Measurements from ENCODE around the gene XXYLT1.

XXYLT1 gene

GRCh38 chr3:195105841-195106417 is 165.0 kb downstream of the XXYLT1 start:
- TF ChIP-seq EZH2phosphoT487 (conservative IDR thresholded peaks at IDR 0.05; ENCODE audit: low read length) (no peak), CTCF (IDR thresholded peaks at IDR 0.05; ENCODE audit: insufficient read depth, low read length, poor library complexity, severe bottlenecking) (no peak)
- no peaks in the 10 kb centered on the region for H3K9me3 ChIP-seq (ENCODE audit: insufficient read depth, low read length)
- no peak overlapping the region for H3K9ac ChIP-seq (ENCODE audit: low read length)
- no peaks in the 10 kb centered on the region for H3K9me2 ChIP-seq (replicated peaks; ENCODE audit: insufficient read depth, low read length)
- no peak overlapping the region for H3K4me3 ChIP-seq (ENCODE audit: insufficient read depth, low read length, poor library complexity, severe bottlenecking)
- H3K36me3 ChIP-seq (ENCODE audit: low read length): no peaks in the 10 kb centered on the region
- H3K4me2 ChIP-seq (ENCODE audit: low read depth, low read length, poor library complexity, severe bottlenecking): peak overlapping the region; percentile 35
- H4K20me1 ChIP-seq (ENCODE audit: low read depth, low read length): no peaks in the 10 kb centered on the region
- H2AFZ ChIP-seq (ENCODE audit: low read depth, low read length, severe bottlenecking): no peak overlapping the region
- H3K79me2 ChIP-seq (ENCODE audit: insufficient read depth, low read length): no peaks in the 10 kb centered on the region
- no peak overlapping the region for H3K27ac ChIP-seq (ENCODE audit: low read depth, low read length)
- H3F3A ChIP-seq (ENCODE audit: insufficient read depth): no peaks in the 10 kb centered on the region
- no peaks in the 10 kb centered on the region for H3K27me3 ChIP-seq (ENCODE audit: low read length)

GRCh38 chr3:195105389-195105788 is 165.6 kb downstream of the XXYLT1 start:
- Histone ChIP-seq H3K9me2 (replicated peaks; ENCODE audit: insufficient read depth, low read length) (no peaks in the 10 kb centered on the region), H3K36me3 (ENCODE audit: low read length) (no peaks in the 10 kb centered on the region), H3F3A (ENCODE audit: insufficient read depth) (no peaks in the 10 kb centered on the region), H4K20me1 (ENCODE audit: low read depth, low read length) (no peaks in the 10 kb centered on the region), H3K9ac (ENCODE audit: low read length) (no peak overlapping the region), H3K79me2 (ENCODE audit: insufficient read depth, low read length) (no peaks in the 10 kb centered on the region), H3K27ac (ENCODE audit: low read depth, low read length) (no peak overlapping the region), H3K9me3 (ENCODE audit: insufficient read depth, low read length) (no peaks in the 10 kb centered on the region), H3K4me2 (ENCODE audit: low read depth, low read length, poor library complexity, severe bottlenecking) (no peak overlapping the region), H2AFZ (ENCODE audit: low read depth, low read length, severe bottlenecking) (no peak overlapping the region), H3K27me3 (ENCODE audit: low read length) (no peaks in the 10 kb centered on the region), H3K4me3 (ENCODE audit: insufficient read depth, low read length, poor library complexity, severe bottlenecking) (no peak overlapping the region)
- TF ChIP-seq CTCF (IDR thresholded peaks at IDR 0.05; ENCODE audit: insufficient read depth, low read length, poor library complexity, severe bottlenecking) (no peak), EZH2phosphoT487 (conservative IDR thresholded peaks at IDR 0.05; ENCODE audit: low read length) (no peak)

GRCh38 chr3:195104340-195104739 is 166.6 kb downstream of the XXYLT1 start:
- Histone ChIP-seq H2AFZ (ENCODE audit: low read depth, low read length, severe bottlenecking) (no peak overlapping the region), H3K27me3 (ENCODE audit: low read length) (no peaks in the 10 kb centered on the region), H4K20me1 (ENCODE audit: low read depth, low read length) (no peaks in the 10 kb centered on the region), H3K79me2 (ENCODE audit: insufficient read depth, low read length) (no peaks in the 10 kb centered on the region), H3K27ac (ENCODE audit: low read depth, low read length) (no peak overlapping the region), H3K9me2 (replicated peaks; ENCODE audit: insufficient read depth, low read length) (no peaks in the 10 kb centered on the region), H3K36me3 (ENCODE audit: low read length) (no peaks in the 10 kb centered on the region), H3K9ac (ENCODE audit: low read length) (no peak overlapping the region), H3F3A (ENCODE audit: insufficient read depth) (no peaks in the 10 kb centered on the region), H3K9me3 (ENCODE audit: insufficient read depth, low read length) (no peaks in the 10 kb centered on the region), H3K4me3 (ENCODE audit: insufficient read depth, low read length, poor library complexity, severe bottlenecking) (no peak overlapping the region), H3K4me2 (ENCODE audit: low read depth, low read length, poor library complexity, severe bottlenecking) (no peak overlapping the region)
- TF ChIP-seq CTCF (IDR thresholded peaks at IDR 0.05; ENCODE audit: insufficient read depth, low read length, poor library complexity, severe bottlenecking): no peak
- TF ChIP-seq EZH2phosphoT487 (conservative IDR thresholded peaks at IDR 0.05; ENCODE audit: low read length): no peak

Measured in SU-DHL-6 (cell line).